Adrenal gland (tissue), 12 donors: ENCODE measurements around the gene IGFALS. TPM values are rescaled to one million over a fixed set of nuclear protein-coding genes. Genes with fewer than 3 reads are reported as not detected.

Experiments used
- DNase-seq, 7 donors: peaks; one replicate each; pipeline ENCODE4 v3.0.0-alpha.2; 2019 to 2020
- H3K27ac ChIP-seq, 5 donors: fragments of 200-600 bp; sonication (generic) in 4 of 5; 1 replicate in 3 of 5; 2 replicates in 2 of 5; pipeline versions ENCODE4 v1.5.1 to v1.8.0; 2016 to 2020; ENCODE audit warnings: mild to moderate bottlenecking in 1 of 5
- H3K27me3 ChIP-seq: fragments of 200-600 bp; 2 replicates; pipeline ENCODE4 v1.8.0; 2021
- H3K36me3 ChIP-seq, 2 donors: fragments of 200-600 bp; replicated peaks in 1 of 2; 1 replicate in 1 of 2; 2 replicates in 1 of 2; pipeline versions ENCODE4 v1.5.1 to v1.8.0; 2018 to 2022
- H3K4me1 ChIP-seq, 2 donors: fragments of 200-600 bp; replicated peaks in 1 of 2; 1 replicate in 1 of 2; 2 replicates in 1 of 2; pipeline versions ENCODE4 v1.5.1 to v1.8.0; 2018 to 2021
- H3K4me3 ChIP-seq, 4 donors: fragments of 200-600 bp; sonication (generic) in 3 of 4; one replicate each; pipeline ENCODE4 v1.5.1; 2016 to 2018
- H3K9me3 ChIP-seq, 3 donors: fragments of 200-600 bp; sonication (generic) in 1 of 3; replicated peaks in 1 of 3; 1 replicate in 2 of 3; 2 replicates in 1 of 3; pipeline versions ENCODE4 v1.5.1 to v1.8.0; 2016 to 2021
- CTCF ChIP-seq, 6 experiments: fragments of 450-650 bp in 4 of 6; fragments of 200-600 bp in 2 of 6; sonication (generic) in 1 of 6; IDR thresholded peaks; 1 replicate in 5 of 6; 2 replicates in 1 of 6; pipeline versions ENCODE4 v1.5.1 to v1.8.0; 2016 to 2021; ENCODE audit warnings: antibody characterized with exemption in 6 of 6, mild to moderate bottlenecking in 2 of 6, moderate library complexity in 1 of 6
- POLR2A ChIP-seq, 2 donors: fragments of 450-650 bp; IDR thresholded peaks; one replicate each; pipeline ENCODE4 v1.6.1; 2017; ENCODE audit warnings: antibody characterized with exemption in 2 of 2, mild to moderate bottlenecking in 2 of 2, moderate library complexity in 1 of 2
- WGBS, 4 donors: extraction: QIAGEN DNeasy Blood & Tissue Kit in 2 of 4; methylation state at CpG; one replicate each; pipeline versions ENCODE4 v1.1.5 to v1.1.7; 2013 to 2017; 5-methylcytosine and 5-hydroxymethylcytosine counted together
- intact Hi-C, 2 donors: fragments of 100-400 bp; cut with DNase I; formaldehyde crosslinking; loops; one replicate each; pipeline versions ENCODE4 v1.14.1 to v1.15.0; 2022 to 2023
- polyA plus RNA-seq, 3 donors: library from polyadenylated mRNA; stranded (reverse); fragments of 200-250 nt in 2 of 3; fragments of 350-450 nt in 1 of 3; fragmentation: Illumina TruSeq in 1 of 3; extraction: RNeasy Lipid Tissue Mini Kit (QIAGEN cat#74804) in 1 of 3; gene quantifications; one replicate each; pipeline ENCODE4 v1.2.3, GENCODE V29; 2013 to 2014
- total RNA-seq, 9 donors: library from RNA; depleted of rRNA in 4 of 9; stranded (reverse); fragments of >200 nt in 4 of 9; fragments of 120-200 nt in 1 of 9; fragmentation: NEBNext Ultra II Directional in 1 of 9; extraction: Animal tissue kit (Norgen Biotek cat#: 25700) in 1 of 9; gene quantifications; one replicate each; pipeline versions ENCODE4 v1.1.0 to v1.2.4, GENCODE V29; 2013 to 2023
- donor health status: healthy with polysubstance abuse.
- donor health status: Bipolar disorder and iron deficiency.
- donor health status: DM: yes; HTN: yes; CAD: no.
- donor health status: DM: no; HTN: no; CAD: no.
- donor health status: DM: no; HTN: no; CAD: no.
- donor health status: DM: yes; HTN: yes; CAD: no.

Gene IGFALS
- total and polyA plus RNA-seq, 12 donors = 0.11 to 3.9 (median 0.31) TPM; not detected in 2

- peak; percentile 53 to 86 (median 72) for TF ChIP-seq CTCF (IDR thresholded peaks at IDR 0.05)
- TF ChIP-seq POLR2A (IDR thresholded peaks at IDR 0.05) = peak; percentile 56
- Histone ChIP-seq H3K4me1 (peaks cover 26 to 36% of the 10 kb centered on the region in 2 donors), H3K4me3 (peak within 1 kb of the TSS; percentile 11 to 99 (median 64)), H3K36me3 (peaks cover 0 to 40% of the 10 kb centered on the region in 2 donors), H3K9me3 (no peaks in the 10 kb centered on the region), H3K27me3 (no peaks in the 10 kb centered on the region), H3K27ac (peak within 1 kb of the TSS; percentile 79 to 93 (median 91))
- peak; percentile 80 to 89 (median 84) for DNase-seq
- intact Hi-C loops = loop anchor here in 1 of 2 donors (5.0 kb wide), 1 partner anchor 54 kb away; the partner anchor contains the start of genes FAHD1 and HAGH
- WGBS, 4 donors = 0 to 1% (median 0%) methylated on average over 13 to 108 of the region's 108 CpGs; no CpG with 5 or more reads in 1 of the 4 donors
Measured at GRCh38 chr16:1772908-1773702, 20.4 kb downstream of the IGFALS start, which contains the start of gene MRPS34. TSS of gene MRPS34 (minus strand) at chr16:1773134. CDS start at chr16:1773119, 15 bp downstream.

GRCh38 chr16:1772362-1772907 is 21.1 kb downstream of the IGFALS start, which contains the start of gene EME2:
TSS of gene EME2 (plus strand) at chr16:1772810. CDS start at chr16:1773228, 418 bp downstream.
- 0 to 3% (median 1%) methylated on average over 12 to 53 of the region's 53 CpGs for WGBS, 4 donors
- Histone ChIP-seq H3K4me1 (peaks cover 26 to 36% of the 10 kb centered on the region in 2 donors), H3K9me3 (no peaks in the 10 kb centered on the region), H3K27ac (peak within 1 kb of the TSS; percentile 79 to 93 (median 91)), H3K4me3 (peak within 1 kb of the TSS; percentile 11 to 99 (median 64)), H3K36me3 (peaks cover 0 to 40% of the 10 kb centered on the region in 2 donors), H3K27me3 (no peaks in the 10 kb centered on the region)
- DNase-seq = peak in 4 of 7 donors; percentile 44 to 70 (median 59)
- intact Hi-C loops = loop anchor here in 1 of 2 donors (5.0 kb wide), 1 partner anchor 55 kb away; the partner anchor contains the start of genes FAHD1 and HAGH
- TF ChIP-seq POLR2A (IDR thresholded peaks at IDR 0.05) (no peak), CTCF (IDR thresholded peaks at IDR 0.05) (no peak)

DNA sequence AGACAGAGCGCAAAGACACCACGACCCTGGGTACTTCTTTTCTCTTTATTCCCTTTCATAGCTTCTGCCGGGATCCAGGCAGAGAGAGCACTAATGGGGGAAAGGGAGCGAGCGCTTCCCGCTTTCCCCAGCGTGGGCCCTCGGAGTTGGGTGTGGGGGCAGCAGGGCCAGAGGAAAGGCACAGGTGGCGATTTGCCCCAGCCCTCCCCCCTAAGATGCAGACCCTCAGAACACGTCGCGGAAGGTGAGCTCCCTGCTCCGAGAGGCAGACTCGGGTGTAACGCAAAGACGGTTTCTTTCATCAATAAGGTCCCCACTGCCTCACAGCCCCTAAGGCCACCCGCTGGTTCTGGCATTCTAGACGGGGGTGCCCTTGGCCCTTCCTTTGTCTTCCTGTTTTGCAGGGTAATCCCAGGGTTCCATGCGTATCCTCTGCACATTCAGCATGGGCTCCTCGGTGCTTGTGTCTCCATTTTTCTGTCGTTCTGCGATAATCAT is 21.6 kb downstream of the IGFALS start:
- WGBS, 4 donors = 7 to 11% (median 9%) methylated on average over 15 to 22 of the region's 22 CpGs
- Histone ChIP-seq H3K36me3 (peaks cover 0 to 40% of the 10 kb centered on the region in 2 donors), H3K9me3 (no peaks in the 10 kb centered on the region), H3K4me3 (peak overlapping the region in 2 of 4 donors; percentile 91 to 99), H3K4me1 (peaks cover 26 to 36% of the 10 kb centered on the region in 2 donors), H3K27ac (peak overlapping the region in 4 of 5 donors; percentile 87 to 93 (median 92)), H3K27me3 (no peaks in the 10 kb centered on the region)
- intact Hi-C loops = loop anchor here in 1 of 2 donors (5.0 kb wide), 1 partner anchor 55 kb away; the partner anchor contains the start of genes FAHD1 and HAGH
- DNase-seq = no peak
- no peak for TF ChIP-seq CTCF (IDR thresholded peaks at IDR 0.05)
- no peak for TF ChIP-seq POLR2A (IDR thresholded peaks at IDR 0.05)
